GM19035 (cell line): ENCODE measurements around the gene ERGIC1.

Experiments
- ATAC-seq: cut with Tn5 transposase; IDR thresholded peaks from one replicate; pipeline ENCODE4 v1.9.1; 2021; ENCODE audit not compliant: unreplicated experiment

Gene ERGIC1

DNA sequence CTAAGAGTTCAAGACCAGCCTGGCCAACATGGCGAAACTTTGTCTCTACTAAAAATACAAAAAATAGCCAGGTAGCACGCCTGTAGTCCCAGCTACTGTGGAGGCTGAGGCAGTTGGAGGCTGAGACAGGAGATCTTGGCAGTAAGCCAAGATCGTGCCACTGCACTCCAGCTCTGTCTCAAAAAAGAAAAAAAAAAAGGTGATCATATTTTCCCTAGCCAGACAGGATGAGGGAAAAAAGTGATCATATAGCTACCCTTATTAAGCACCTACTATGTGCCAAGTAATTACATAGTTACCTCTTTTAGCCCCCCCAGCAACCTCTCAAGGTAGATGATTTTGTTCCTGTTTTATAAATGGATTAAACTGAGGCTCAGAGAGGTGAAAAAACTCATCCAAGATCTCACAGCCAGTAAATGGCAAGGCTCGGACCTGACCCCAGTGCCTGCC, 107.0 kb downstream of the ERGIC1 start:
- ATAC-seq = no peak

GRCh38 chr5:172942556-172942955, 108.5 kb downstream of the ERGIC1 start:
- no peak for ATAC-seq

DNA sequence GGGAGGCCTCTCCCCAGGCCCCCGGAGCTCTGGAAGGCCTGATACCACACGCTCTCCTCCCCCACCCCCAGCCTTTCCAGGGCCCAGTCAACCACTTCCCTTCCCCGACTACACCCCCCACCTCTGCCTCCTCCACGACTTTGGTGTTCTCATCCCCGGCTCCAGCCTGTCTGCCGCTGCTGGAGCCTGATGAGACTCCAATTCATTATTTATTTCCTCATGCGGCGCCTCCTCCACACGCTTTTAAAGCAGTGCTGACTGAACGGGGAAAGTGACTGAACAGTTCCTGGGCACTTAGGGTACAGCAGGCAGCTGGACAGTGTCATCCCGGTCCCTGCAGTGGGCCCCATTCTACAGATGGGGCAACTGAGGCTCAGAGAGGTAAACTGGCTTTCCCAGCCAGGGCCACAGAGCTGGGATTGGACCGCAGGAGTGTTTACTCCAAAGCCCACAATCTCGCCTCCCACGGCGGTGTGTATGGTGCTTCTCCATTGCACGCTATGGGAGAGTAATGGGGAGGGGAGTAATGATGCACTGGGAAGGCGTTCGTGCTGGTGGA, 109.3 kb downstream of the ERGIC1 start:
- no peak for ATAC-seq

- no peak for ATAC-seq
These were observed 109.9 kb downstream of the ERGIC1 start for GRCh38 chr5:172943906-172944305.

DNA sequence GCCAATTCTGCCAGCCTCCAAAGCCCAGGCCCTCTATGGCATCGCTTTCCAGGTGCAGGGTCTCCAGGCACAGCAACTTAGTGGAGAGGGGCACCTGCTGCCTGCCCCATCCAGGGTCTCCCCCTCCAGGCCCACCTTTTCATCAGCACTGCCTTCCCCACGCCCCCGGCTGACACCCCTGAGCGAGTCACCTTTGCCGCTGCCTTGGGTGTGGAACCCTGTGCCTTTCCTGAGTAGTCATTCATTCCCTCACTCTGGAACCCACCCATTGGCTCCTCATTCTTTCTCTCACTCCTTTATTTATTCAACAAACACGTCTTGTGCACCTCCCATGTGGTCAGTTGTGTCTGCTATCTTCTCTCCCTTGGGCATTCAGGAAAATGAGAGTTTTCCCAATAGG, 110.7 kb downstream of the ERGIC1 start:
- ATAC-seq = no peak

DNA sequence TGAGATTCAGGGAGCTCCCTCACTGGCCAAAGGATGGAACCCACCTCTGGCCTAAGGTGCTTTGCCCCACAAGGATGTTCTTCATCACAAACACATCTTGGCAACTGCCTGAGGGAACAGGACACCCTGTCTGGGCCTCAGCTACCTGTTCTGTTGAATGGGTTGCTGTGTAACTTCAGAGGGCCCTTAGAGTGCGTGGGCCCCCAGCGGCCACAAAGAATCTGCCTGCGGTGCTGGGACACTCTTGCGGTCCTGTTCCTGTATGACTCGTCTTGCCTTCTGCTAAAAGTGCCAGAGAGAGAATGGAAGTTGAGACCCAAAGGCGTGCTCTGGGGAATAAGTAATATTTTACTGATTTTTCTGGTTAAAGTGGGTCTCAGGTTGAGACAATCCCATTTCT, 111.1 kb downstream of the ERGIC1 start:
- ATAC-seq = no peak

DNA sequence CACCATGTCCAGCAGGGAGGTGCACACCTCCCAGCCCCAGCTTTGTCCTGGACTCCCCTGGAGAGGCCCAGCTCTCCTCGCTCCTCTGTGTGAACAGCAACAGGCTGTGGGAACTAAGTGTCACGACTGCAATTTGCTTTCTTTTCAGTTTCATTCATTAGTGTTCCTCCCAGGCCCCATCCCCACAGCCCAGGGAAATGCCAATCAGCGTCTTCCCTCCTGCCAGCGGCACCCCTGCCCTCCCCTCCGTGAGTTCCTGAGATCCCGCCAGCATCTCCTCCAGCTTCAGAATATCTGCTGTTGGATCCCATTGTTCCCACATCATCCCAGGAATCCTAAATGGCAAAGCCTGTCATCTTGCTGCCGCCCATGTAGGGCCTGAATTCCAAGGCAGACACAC, 112.1 kb downstream of the ERGIC1 start:
- no peak for ATAC-seq

DNA sequence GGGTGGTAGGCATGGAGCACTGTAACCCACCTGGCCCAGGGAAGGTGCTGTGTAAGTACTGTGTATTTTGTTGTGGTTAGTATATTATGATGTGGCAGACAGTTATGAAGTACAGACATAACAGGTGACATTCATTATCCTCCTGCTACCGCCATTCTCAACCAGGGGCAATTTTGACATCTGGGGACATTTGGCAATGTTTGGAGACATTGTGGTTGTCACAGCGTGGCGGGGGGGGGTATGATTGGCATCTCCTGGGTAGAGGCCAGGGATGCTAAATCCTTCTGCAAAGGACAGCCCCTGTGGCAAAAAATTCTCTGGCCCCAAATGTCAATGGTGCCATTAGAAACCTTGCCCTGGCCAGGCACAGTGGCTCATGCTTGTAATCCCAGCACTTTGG, 115.4 kb downstream of the ERGIC1 start:
- ATAC-seq = no peak

- ATAC-seq = no peak
These were observed 116.3 kb downstream of the ERGIC1 start for GRCh38 chr5:172950176-172950965.

DNA sequence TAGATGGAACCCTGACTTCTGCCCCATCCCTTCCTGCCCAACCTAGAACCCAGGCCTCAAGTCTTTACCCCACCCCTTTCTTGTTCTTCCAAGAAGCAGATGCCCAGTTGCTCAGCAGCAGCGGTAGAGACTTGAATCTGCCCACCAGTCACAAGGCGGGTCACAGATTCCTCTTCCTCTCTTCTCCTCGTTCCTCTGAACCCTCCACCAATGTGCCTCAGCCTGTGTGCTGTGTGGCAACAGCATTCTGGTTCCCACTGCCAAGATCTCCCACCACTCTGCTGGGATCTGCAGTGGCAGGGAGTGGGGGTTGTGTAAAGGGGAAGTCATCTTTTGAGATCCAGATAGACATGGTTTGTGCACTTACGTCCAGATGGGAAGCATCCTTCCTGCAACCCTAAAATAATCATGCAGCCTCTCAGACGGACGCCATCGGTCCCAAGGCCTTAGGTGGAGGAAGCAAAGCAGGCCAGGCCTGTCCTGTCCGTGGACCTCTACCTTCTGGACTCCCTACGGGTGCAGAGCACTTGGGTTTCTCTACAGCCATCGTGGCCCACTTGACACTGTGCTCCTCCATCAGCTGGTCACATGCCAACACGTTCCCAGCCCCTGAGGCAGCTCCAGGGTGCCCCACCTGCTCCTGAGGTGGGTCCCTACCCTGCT, 117.5 kb downstream of the ERGIC1 start:
- no peak for ATAC-seq

DNA sequence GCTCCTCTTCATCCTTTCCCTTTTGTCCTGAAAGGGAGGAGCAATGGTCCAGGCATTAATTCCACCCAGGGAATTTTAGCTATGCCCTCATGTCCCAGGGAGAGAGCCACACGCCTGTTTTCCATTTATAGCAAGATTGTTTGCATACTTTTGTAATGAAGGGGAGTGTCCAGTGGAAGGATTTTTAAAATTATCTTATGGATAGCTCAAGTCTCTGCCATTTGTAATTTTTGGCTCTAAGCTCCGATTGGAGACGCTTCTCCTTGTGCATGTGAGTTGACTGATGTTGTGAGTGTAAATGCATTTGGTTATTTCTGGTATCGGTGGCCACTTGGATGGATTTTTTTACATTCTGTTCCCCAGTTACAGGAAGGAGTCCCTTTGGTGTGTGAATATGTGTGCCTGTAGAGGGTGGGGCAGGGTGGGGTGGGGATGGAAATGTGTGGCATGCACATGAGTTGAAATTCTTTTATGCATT, 118.0 kb downstream of the ERGIC1 start:
- no peak for ATAC-seq

GRCh38 chr5:172953776-172954675, 120.0 kb downstream of the ERGIC1 start:
- ATAC-seq = no peak

DNA sequence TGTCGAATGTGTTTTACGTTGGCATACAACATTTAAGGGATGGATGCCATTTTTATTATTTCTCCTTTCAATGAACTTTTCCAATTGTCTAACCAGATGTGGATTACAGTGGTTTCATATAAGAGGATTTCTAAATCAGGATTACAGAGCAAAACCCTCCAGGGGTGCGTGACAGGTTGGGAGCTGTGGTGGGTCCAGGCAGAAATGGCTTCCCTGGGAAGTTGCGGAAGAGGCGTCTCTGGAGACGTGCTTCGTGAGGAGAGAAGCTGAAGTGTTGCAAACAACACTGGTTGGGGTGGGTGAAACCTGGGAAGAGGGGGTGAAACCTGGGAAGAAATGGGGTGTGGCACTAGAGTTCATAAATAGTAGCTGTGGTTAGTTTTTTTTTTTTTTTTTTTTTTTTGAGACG, 120.7 kb downstream of the ERGIC1 start:
- no peak for ATAC-seq

GRCh38 chr5:172956228-172956627, 122.2 kb downstream of the ERGIC1 start:
- no peak for ATAC-seq

- no peak for ATAC-seq
These were observed 122.9 kb downstream of the ERGIC1 start for GRCh38 chr5:172956936-172957335.

GRCh38 chr5:172957458-172957857, 123.4 kb downstream of the ERGIC1 start:
- ATAC-seq = no peak

GRCh38 chr5:172958331-172959046, 124.4 kb downstream of the ERGIC1 start:
- peak; percentile 67 for ATAC-seq

DNA sequence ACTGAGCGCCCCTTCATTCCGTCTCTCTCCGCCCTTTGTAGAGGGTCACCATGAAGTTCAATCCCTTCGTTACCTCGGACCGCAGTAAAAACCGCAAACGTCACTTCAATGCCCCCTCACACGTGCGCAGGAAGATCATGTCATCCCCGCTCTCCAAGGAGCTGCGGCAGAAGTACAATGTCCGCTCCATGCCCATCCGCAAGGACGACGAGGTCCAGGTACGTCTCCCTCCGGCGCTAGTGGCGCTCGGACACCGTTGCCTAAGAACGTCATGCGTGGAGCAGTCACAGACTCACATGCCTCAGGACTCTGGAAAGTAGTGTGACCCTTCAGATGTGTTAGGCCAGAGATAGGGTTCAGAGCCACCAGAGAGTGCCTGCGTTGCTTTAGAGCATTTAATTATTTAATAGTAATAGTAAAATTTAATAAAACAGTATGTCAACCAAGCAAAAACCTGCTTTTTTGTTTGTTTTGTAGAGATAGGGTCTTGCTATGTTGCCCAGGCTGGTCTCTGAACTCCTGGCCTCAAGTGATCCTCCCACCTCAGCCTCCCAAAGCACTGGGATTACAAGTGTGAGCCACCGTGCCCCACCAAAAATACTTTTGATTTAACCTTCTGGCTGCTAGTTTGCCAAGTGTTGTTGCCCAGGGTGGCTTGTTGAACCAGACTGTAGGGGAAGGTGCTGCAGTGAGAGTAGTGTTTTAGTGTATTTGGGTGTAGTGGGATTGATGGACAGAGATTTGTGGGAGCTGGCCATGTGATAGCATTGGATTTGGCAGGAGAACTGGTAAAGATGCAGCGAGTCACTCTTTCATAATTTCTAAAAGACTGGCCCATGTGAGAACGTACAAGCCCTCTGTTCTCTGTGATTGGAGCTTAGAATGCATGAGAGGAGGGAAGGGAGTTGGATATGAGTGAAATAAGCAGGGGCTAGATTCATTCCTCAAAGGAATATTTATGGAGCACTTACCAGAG, 126.1 kb downstream of the ERGIC1 start:
- no peak for ATAC-seq

GRCh38 chr5:172969921-172970320, 135.9 kb downstream of the ERGIC1 start:
- no peak for ATAC-seq
